Psoas muscle (tissue), 8 donors: ENCODE results near the gene TMCO4. TPM values are rescaled to one million over a fixed set of nuclear protein-coding genes. Genes with fewer than 3 reads are reported as not detected.

ENCODE experiments used
- ATAC-seq, 4 donors: fragments of 200-7000 bp; cut with Tn5 transposase; one replicate each; pipeline ENCODE4 v1.9.1; 2020; ENCODE audit warnings: moderate library complexity in 3 of 4, mild to moderate bottlenecking in 2 of 4
- DNase-seq, 2 donors: peaks; one replicate each; pipeline ENCODE4 v3.0.0-alpha.2; 2020
- H3K27ac ChIP-seq: fragments of 200-600 bp; one replicate; pipeline ENCODE4 v1.8.0; 2022
- H3K27me3 ChIP-seq, 3 donors: fragments of 200-600 bp in 1 of 3; one replicate each; pipeline versions ENCODE4 v1.6.1 to v1.8.0; 2013 to 2022; ENCODE audit warnings: low read length in 2 of 3, mild to moderate bottlenecking in 2 of 3, moderate library complexity in 1 of 3; ENCODE audit not compliant: insufficient read depth in 3 of 3
- H3K36me3 ChIP-seq, 2 donors: fragments of 200-600 bp in 1 of 2; one replicate each; pipeline versions ENCODE4 v1.6.1 to v1.8.0; 2013 to 2022; ENCODE audit warnings: low read depth in 1 of 2, mild to moderate bottlenecking in 1 of 2, moderate library complexity in 1 of 2; ENCODE audit not compliant: insufficient read depth in 1 of 2
- H3K4me1 ChIP-seq: fragments of 200-600 bp; one replicate; pipeline ENCODE4 v1.8.0; 2022
- H3K4me3 ChIP-seq: fragments of 200-600 bp; one replicate; pipeline ENCODE4 v1.8.0; 2022; ENCODE audit warnings: mild to moderate bottlenecking
- H3K9me3 ChIP-seq: fragments of 200-600 bp; one replicate; pipeline ENCODE4 v1.8.0; 2022
- WGBS, 3 donors: extraction: QIAGEN DNeasy Blood & Tissue Kit; methylation state at CpG; one replicate each; pipeline versions ENCODE4 v1.1.6 to v1.1.7; 2013; 5-methylcytosine and 5-hydroxymethylcytosine counted together
- intact Hi-C, 2 donors: fragments of 100-400 bp; cut with DNase I; formaldehyde crosslinking; loops; one replicate each; pipeline versions ENCODE4 v1.11.0 to v1.14.2; 2022
- polyA plus RNA-seq, 3 donors: library from polyadenylated mRNA; stranded (reverse); fragments of 200-250 nt; gene quantifications; one replicate each; pipeline ENCODE4 v1.2.3, GENCODE V29; 2013
- total RNA-seq, 4 donors: library from RNA; stranded (reverse); fragmentation: NEBNext Ultra II Directional in 2 of 4; extraction: Animal tissue kit (Norgen Biotek cat#: 25700) in 2 of 4; gene quantifications; one replicate each; pipeline versions ENCODE4 v1.2.1 to v1.2.4, GENCODE V29; 2021 to 2023
- TF ChIP-seq, protein P1 (sequence below): fragments of 200-600 bp; IDR thresholded peaks from one replicate; pipeline ENCODE4 v1.8.0; 2022; ENCODE audit warnings: antibody characterized with exemption
- donor health status: healthy with polysubstance abuse.
- donor health status: DM: no; HTN: no; CAD: no; lungs with moderate emphysema.
- donor health status: Bipolar disorder and iron deficiency.
- donor health status: healthy.
- donor health status: DM: yes; HTN: yes; CAD: no.
- donor health status: DM: no; HTN: no; CAD: no.
- donor health status: DM: no; HTN: no; CAD: no.
- donor health status: DM: yes; HTN: yes; CAD: no.

The TMCO4 gene
- total and polyA plus RNA-seq, 7 donors: 2.3 to 4.8 (median 3.2) TPM

DNA sequence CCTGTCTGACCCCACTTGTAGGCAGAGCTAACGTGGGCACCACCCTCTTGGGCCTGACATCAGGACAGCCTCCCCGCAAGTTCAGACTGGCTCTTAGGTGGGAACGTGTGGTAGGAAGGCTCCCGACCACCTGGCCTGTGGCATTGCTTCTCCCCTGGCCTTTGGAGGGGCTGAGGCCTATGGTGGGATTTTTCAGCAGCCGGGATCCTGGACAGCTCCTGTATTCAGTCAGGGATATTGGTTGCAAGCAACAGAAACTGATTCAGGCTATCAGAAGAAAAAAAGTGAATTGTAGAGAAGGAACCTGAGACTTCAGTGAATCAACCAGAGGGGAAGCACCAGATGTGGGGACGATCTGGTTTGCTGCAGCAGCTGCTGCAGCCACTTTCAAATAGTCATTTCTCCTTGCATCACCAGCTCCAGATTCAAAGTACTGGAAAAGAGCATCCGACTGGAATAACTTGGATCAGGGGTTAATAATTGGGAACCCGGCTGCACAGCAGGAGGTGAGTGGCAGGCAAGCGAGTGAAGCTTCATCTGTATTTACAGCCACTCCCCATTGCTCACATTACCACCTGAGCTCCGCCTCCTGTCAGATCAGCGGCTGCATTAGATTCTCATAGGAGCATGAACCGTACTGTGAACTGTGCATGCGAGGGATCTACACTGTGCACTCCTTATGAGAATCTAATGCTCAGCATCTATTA is 9.5 kb upstream of the TMCO4 start:
- intact Hi-C loops: no loop called here
- H3K27ac ChIP-seq: no peak overlapping the region
- H3K9me3 ChIP-seq: no peaks in the 10 kb centered on the region
- H3K27me3 ChIP-seq: no peaks in the 10 kb centered on the region
- no peaks in the 10 kb centered on the region for H3K4me1 ChIP-seq
- TF ChIP-seq, protein P1, sequence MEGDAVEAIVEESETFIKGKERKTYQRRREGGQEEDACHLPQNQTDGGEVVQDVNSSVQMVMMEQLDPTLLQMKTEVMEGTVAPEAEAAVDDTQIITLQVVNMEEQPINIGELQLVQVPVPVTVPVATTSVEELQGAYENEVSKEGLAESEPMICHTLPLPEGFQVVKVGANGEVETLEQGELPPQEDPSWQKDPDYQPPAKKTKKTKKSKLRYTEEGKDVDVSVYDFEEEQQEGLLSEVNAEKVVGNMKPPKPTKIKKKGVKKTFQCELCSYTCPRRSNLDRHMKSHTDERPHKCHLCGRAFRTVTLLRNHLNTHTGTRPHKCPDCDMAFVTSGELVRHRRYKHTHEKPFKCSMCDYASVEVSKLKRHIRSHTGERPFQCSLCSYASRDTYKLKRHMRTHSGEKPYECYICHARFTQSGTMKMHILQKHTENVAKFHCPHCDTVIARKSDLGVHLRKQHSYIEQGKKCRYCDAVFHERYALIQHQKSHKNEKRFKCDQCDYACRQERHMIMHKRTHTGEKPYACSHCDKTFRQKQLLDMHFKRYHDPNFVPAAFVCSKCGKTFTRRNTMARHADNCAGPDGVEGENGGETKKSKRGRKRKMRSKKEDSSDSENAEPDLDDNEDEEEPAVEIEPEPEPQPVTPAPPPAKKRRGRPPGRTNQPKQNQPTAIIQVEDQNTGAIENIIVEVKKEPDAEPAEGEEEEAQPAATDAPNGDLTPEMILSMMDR: no peak
- H3K36me3 ChIP-seq: no peaks in the 10 kb centered on the region
- no peak overlapping the region for H3K4me3 ChIP-seq
- 69 to 83% (median 75%) methylated on average over 13 of the region's 13 CpGs for WGBS, 3 donors
- DNase-seq: no peak
- ATAC-seq: no peak

DNA sequence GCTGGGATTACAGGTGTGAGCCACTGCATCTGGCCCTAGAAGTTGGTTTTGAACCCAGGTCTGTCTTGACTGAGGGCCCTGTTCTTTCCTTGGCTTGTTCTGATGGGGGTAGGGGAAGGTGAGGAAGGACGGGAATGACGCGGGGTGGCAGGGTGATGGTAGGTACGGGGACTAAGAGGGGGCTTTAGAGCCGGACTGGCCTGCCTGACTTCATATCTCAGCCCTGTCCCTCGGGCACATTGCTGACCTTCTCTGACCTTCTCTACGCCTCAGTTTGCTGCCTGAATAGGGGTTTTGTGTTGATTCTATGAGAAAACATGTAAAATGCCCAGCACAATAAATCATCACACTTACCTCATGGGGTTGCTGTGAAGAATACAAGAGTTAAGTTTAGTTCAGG is 8.6 kb upstream of the TMCO4 start:
- whole genome bisulfite sequencing, 3 donors: 85 to 91% (median 86%) methylated on average over 7 of the region's 7 CpGs
- H3K4me3 ChIP-seq: no peak overlapping the region
- intact Hi-C loops: no loop called here
- no peaks in the 10 kb centered on the region for H3K4me1 ChIP-seq
- H3K27me3 ChIP-seq: no peaks in the 10 kb centered on the region
- TF ChIP-seq, protein P1: no peak
- no peak overlapping the region for H3K27ac ChIP-seq
- ATAC-seq: no peak
- H3K9me3 ChIP-seq: no peaks in the 10 kb centered on the region
- no peak for DNase-seq
- H3K36me3 ChIP-seq: no peaks in the 10 kb centered on the region

DNA sequence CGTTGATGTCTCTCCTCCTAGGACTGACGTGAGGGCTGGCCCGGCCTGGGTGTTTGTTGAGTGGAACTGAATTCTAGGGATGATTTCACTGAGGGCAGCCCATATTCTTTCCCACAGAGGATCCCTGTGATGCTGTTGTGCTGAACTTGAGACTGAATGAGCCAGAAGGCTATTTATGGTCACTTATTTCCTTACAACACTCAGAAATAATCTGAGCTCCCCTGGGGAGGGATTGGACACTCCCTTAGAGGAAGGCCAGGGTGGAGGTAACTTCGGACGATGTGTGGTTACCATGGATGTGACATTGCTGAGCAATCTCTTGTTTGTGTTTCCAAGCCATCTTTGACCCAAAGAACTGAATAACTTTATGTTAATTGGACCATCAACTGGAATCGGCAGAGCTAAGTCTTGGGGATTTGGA is 5.1 kb upstream of the TMCO4 start:
- TF ChIP-seq, protein P1: no peak
- no peak overlapping the region for H3K27ac ChIP-seq
- DNase-seq (no peak), ATAC-seq (no peak)
- no peaks in the 10 kb centered on the region for H3K4me1 ChIP-seq
- H3K9me3 ChIP-seq: no peaks in the 10 kb centered on the region
- H3K27me3 ChIP-seq: no peaks in the 10 kb centered on the region
- 68 to 70% (median 69%) methylated on average over 6 of the region's 6 CpGs for whole genome bisulfite sequencing, 3 donors
- intact Hi-C loops: no loop called here
- H3K4me3 ChIP-seq: no peak overlapping the region
- no peaks in the 10 kb centered on the region for H3K36me3 ChIP-seq

DNA sequence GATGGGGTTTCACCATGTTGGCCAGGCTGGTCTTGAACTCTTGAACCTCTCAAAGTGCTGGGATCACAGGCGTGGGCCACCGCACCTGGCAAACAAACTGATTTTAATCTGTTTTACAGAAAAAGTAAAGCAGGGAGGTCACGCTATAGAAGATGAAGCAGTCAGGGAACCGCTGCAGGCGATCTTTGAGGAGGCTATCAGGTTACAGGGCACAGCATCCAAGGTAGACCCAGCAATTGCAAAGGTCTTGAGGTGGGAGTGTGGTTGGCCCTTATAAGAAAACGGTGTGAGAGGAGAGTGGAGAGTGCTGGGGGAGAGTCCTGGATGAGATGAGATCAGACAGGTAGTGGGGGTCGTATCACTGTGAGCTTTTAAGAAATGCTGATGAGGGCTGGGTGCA is 2.6 kb upstream of the TMCO4 start:
- no peak for DNase-seq
- H3K36me3 ChIP-seq: no peaks in the 10 kb centered on the region
- no peak overlapping the region for H3K4me3 ChIP-seq
- ATAC-seq: no peak
- H3K27ac ChIP-seq: no peak overlapping the region
- 49 to 51% (median 49%) methylated on average over 7 of the region's 7 CpGs for WGBS, 3 donors
- no peaks in the 10 kb centered on the region for H3K27me3 ChIP-seq
- no peaks in the 10 kb centered on the region for H3K9me3 ChIP-seq
- intact Hi-C loops: no loop called here
- peaks cover 7% of the 10 kb centered on the region for H3K4me1 ChIP-seq
- TF ChIP-seq, protein P1: no peak
